ENCODE measurements around the gene FAM72B.
"Not testable (repeated sequence)": the region's sequence is repeated elsewhere in the genome, so short reads cannot be mapped to it uniquely, and the experiment has no call there.

DNA sequence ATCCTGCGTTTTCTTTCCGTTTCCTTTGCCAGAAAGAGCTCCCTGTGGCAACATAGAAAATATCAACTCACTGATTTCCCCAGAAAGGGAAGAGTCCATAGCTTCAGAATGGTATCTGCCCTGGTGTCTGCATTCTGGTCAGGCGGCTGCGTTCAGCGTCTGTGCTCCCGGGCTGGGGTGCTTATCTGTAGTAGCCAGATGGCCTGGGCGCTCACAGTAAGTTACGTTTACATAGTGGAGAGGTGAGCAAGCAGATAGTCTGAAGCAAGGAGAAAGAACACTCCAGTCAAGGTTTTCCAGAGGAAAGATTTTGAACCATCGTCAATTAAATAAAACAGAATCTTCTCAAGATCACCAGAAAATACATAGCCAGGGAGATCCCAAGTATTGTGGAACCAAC is 29.4 kb upstream of the FAM72B start:
- TF ChIP-seq POLR2A (IDR thresholded peaks at IDR 0.05; ENCODE audit: low read length); GATA1 (IDR thresholded peaks at IDR 0.05; ENCODE audit: low read depth, low read length): not testable (repeated sequence)
